ENCODE data around the gene HDAC4. TPM values are rescaled to one million over a fixed set of nuclear protein-coding genes. Genes with fewer than 3 reads are reported as not detected.

HDAC4 gene
- total and polyA plus RNA-seq, 2 of the 8 experiments (the other 6 are each of a cell fraction or from before 2014, with no cell fraction given): 15.4 to 31.5 TPM

DNA sequence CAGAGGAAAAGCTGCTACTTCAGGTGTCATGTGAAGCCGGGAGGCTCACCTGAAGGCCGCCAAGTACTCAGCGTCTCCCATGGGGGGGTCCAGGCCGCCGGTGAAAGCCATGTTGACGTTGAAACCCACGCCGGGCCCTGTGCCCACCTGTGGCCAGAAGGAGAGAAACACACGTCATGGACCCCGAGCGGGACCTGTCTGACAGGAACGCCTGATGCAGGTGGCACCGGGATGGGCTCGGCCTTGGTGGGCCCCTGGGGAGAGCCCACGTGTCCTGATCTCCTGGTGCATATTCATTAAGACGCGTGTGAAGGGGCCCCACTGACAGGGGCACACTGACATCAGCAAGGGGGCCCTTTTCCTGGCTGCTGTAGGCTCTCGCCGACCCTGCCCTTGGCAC, 319.8 kb downstream of the HDAC4 start:
- CTCF ChIA-PET (ENCODE audit: partially characterized antibody): interaction anchor here (1.3 kb wide), 1 partner anchor 300 kb away, joined by 4 read pairs; no protein-coding TSS in a partner anchor
- Histone ChIP-seq H4K20me1 (replicated peaks in 1 of 2; ENCODE audit: control insufficient read depth in 1 of 2, insufficient read depth in 2 of 2, low read length in 2 of 2) (peaks cover 0 to 13% of the 10 kb centered on the region in 2 experiments), H2BK5ac (ENCODE audit: low read depth, low read length) (no peak overlapping the region), H3K27me3 (replicated peaks in 1 of 4; ENCODE audit: control insufficient read depth in 3 of 4, extremely low read depth in 1 of 4, insufficient read depth in 3 of 4, low read length in 3 of 4) (no peaks in the 10 kb centered on the region), H3K36me3 (ENCODE audit: control insufficient read depth in 2 of 4, insufficient read depth in 4 of 4, low read length in 3 of 4) (peaks cover 0 to 5% (median 0%) of the 10 kb centered on the region in 4 experiments; a peak in 1 of 8 replicates), H4K5ac (ENCODE audit: insufficient read length, low read depth, low read length) (no peak overlapping the region), H3K56ac (replicated peaks; ENCODE audit: insufficient read length, low read depth, low read length) (no peak overlapping the region), H3K4me2 (ENCODE audit: insufficient read depth in 1 of 2, low read depth in 2 of 2, low read length in 2 of 2) (no peak overlapping the region), H4K8ac (ENCODE audit: extremely low read depth, insufficient read depth, low read length) (no peak overlapping the region), H3K23ac (ENCODE audit: insufficient read length) (no peak overlapping the region), H2BK120ac (replicated peaks; ENCODE audit: low read depth, low read length) (no peak overlapping the region), H3K14ac (ENCODE audit: insufficient read length) (no peak overlapping the region), H3K4me1 (replicated peaks in 1 of 4; ENCODE audit: control insufficient read depth in 3 of 4, insufficient read depth in 4 of 4, low read length in 3 of 4) (no peaks in the 10 kb centered on the region), H2AFZ (ENCODE audit: low read length) (no peak overlapping the region), H3K4me3 (ENCODE audit: extremely low read depth in 1 of 4, insufficient read depth in 2 of 4, low read depth in 3 of 4, low read length in 4 of 4) (no peak overlapping the region), H3K9ac (replicated peaks in 1 of 4; ENCODE audit: extremely low read depth in 1 of 4, low read depth in 3 of 4, low read length in 3 of 4) (no peak overlapping the region), H2BK15ac (ENCODE audit: low read length) (no peak overlapping the region), H3K18ac (ENCODE audit: extremely low read depth, low read length) (no peak overlapping the region), H2BK12ac (ENCODE audit: low read depth, low read length) (no peak overlapping the region), H3K27ac (ENCODE audit: low read depth, low read length) (no peak overlapping the region), H2BK20ac (ENCODE audit: low read length) (no peak overlapping the region), H3K79me2 (ENCODE audit: control insufficient read depth in 1 of 2, insufficient read depth in 2 of 2, low read length in 2 of 2) (no peaks in the 10 kb centered on the region), H4K91ac (replicated peaks; ENCODE audit: insufficient read length, low read length) (no peak overlapping the region), H3K79me1 (ENCODE audit: low read depth, low read length) (no peaks in the 10 kb centered on the region; the same call in 1 of the 2 replicates), H3K4ac (replicated peaks; ENCODE audit: insufficient read length, low read depth, low read length) (no peak overlapping the region), H2AK5ac (ENCODE audit: low read depth, low read length) (no peak overlapping the region), H3K23me2 (ENCODE audit: low read depth, low read length) (peaks cover 3% of the 10 kb centered on the region; the same call in 1 of the 2 replicates), H3K9me3 (ENCODE audit: insufficient read depth in 2 of 2, low read depth in 1 of 2, low read length in 1 of 2) (no peaks in the 10 kb centered on the region)
- no peak for FAIRE-seq
- no peak for DNase-seq (ENCODE audit: low read depth in 1 of 2, low spot score in 2 of 2)
- POLR2A ChIA-PET (ENCODE audit: partially characterized antibody): no interaction called here
- 93% methylated on average over 19 of the region's 19 CpGs; no CpG with 5 or more reads in 1 of the 2 experiments for WGBS, 2 experiments (ENCODE audit: extremely low coverage in 1 of 2, insufficient coverage in 1 of 2, insufficient read length in 1 of 2, insufficient replicate concordance in 2 of 2, low coverage in 1 of 2, low lambda C conversion rate in 2 of 2, missing lambda C conversion rate in 1 of 2)
- TF ChIP-seq SIX5 (IDR thresholded peaks at IDR 0.05; ENCODE audit: low read depth, low read length) (no peak), BRCA1 (IDR thresholded peaks at IDR 0.05; ENCODE audit: low read depth, low read length) (no peak), ZNF274 (IDR thresholded peaks at IDR 0.05; ENCODE audit: borderline replicate concordance, extremely low read depth, low read length) (no peak), EP300 (IDR thresholded peaks at IDR 0.05; ENCODE audit: borderline replicate concordance in 1 of 2, low read depth in 2 of 2, low read length in 2 of 2) (no peak), CREB1 (IDR thresholded peaks at IDR 0.05) (no peak), KDM4A (IDR thresholded peaks at IDR 0.05; ENCODE audit: low read depth, low read length, severe bottlenecking) (no peak), SRF (IDR thresholded peaks at IDR 0.05; ENCODE audit: low read depth, low read length) (no peak), PHF8 (conservative IDR thresholded peaks at IDR 0.05; ENCODE audit: low read depth, low read length) (no peak), TBP (IDR thresholded peaks at IDR 0.05; ENCODE audit: low read depth, low read length) (no peak), BCL11A (IDR thresholded peaks at IDR 0.05; ENCODE audit: low read depth in 2 of 2, low read length in 2 of 2) (no peak), GTF2F1 (IDR thresholded peaks at IDR 0.05; ENCODE audit: borderline replicate concordance, low read depth, low read length) (no peak), ATF3 (IDR thresholded peaks at IDR 0.05; ENCODE audit: insufficient read depth, low read depth, low read length) (no peak), KDM5A (IDR thresholded peaks at IDR 0.05; ENCODE audit: low read length) (no peak)

All from H1 (cell line).